ENCODE results near the gene UGT2A1.

- TF ChIP-seq, protein P1, sequence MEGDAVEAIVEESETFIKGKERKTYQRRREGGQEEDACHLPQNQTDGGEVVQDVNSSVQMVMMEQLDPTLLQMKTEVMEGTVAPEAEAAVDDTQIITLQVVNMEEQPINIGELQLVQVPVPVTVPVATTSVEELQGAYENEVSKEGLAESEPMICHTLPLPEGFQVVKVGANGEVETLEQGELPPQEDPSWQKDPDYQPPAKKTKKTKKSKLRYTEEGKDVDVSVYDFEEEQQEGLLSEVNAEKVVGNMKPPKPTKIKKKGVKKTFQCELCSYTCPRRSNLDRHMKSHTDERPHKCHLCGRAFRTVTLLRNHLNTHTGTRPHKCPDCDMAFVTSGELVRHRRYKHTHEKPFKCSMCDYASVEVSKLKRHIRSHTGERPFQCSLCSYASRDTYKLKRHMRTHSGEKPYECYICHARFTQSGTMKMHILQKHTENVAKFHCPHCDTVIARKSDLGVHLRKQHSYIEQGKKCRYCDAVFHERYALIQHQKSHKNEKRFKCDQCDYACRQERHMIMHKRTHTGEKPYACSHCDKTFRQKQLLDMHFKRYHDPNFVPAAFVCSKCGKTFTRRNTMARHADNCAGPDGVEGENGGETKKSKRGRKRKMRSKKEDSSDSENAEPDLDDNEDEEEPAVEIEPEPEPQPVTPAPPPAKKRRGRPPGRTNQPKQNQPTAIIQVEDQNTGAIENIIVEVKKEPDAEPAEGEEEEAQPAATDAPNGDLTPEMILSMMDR (IDR thresholded peaks at IDR 0.05; ENCODE audit: control extremely low read depth in 1 of 3, insufficient read depth in 1 of 3, low read depth in 1 of 3, low read length in 3 of 3), result no peak
- TF ChIP-seq YY1 (IDR thresholded peaks at IDR 0.05; ENCODE audit: low read depth, low read length), result no peak
- no peak for TF ChIP-seq POLR2AphosphoS5 (IDR thresholded peaks at IDR 0.05; ENCODE audit: low read depth, low read length)
- no peak for TF ChIP-seq ZNF274 (IDR thresholded peaks at IDR 0.05; ENCODE audit: borderline replicate concordance, extremely low read depth, low read length)
- TF ChIP-seq EZH2 (IDR thresholded peaks at IDR 0.05; ENCODE audit: low read depth, low read length, severe bottlenecking), result no peak
- no peak for TF ChIP-seq SIN3A (conservative IDR thresholded peaks at IDR 0.05 in 1 of 2, IDR thresholded peaks at IDR 0.05 in 1 of 2; ENCODE audit: low read depth in 1 of 2, low read length in 2 of 2)
- TF ChIP-seq POLR2A (IDR thresholded peaks at IDR 0.05; ENCODE audit: control extremely low read depth in 1 of 2, low read depth in 2 of 2, low read length in 2 of 2), result no peak
- TF ChIP-seq MAFK (IDR thresholded peaks at IDR 0.05; ENCODE audit: low read depth, low read length), result no peak
- no peak for TF ChIP-seq TAF1 (IDR thresholded peaks at IDR 0.05; ENCODE audit: low read depth, low read length)
- TF ChIP-seq TCF12 (IDR thresholded peaks at IDR 0.05; ENCODE audit: low read depth, low read length), result no peak
- TF ChIP-seq E2F6 (IDR thresholded peaks at IDR 0.05), result no peak
- no peak for TF ChIP-seq CHD2 (IDR thresholded peaks at IDR 0.05; ENCODE audit: low read length)
- TF ChIP-seq CEBPB (IDR thresholded peaks at IDR 0.05; ENCODE audit: low read depth, low read length), result no peak
- no peak for TF ChIP-seq NRF1 (IDR thresholded peaks at IDR 0.05; ENCODE audit: low read depth, low read length)
Observed at GRCh38 chr4:69668680-69669079, 15.6 kb upstream of the UGT2A1 start.

All from H1 (cell line).